Muscle layer of colon (tissue), 2 donors: ENCODE measurements around the gene ECHS1.
"Not testable (repeated sequence)": the region's sequence is repeated elsewhere in the genome, so short reads cannot be mapped to it uniquely, and the experiment has no call there.

Experiments used
- H3K27ac ChIP-seq: one replicate; pipeline ENCODE4 v1.7.0; 2013; ENCODE audit warnings: low read depth, mild to moderate bottlenecking, low read length, moderate library complexity
- H3K27me3 ChIP-seq, 2 donors: one replicate each; pipeline ENCODE4 v1.7.0; 2013; ENCODE audit warnings: low read length in 2 of 2, mild to moderate bottlenecking in 2 of 2; ENCODE audit not compliant: insufficient read depth in 2 of 2, control insufficient read depth in 1 of 2
- H3K36me3 ChIP-seq: one replicate; pipeline ENCODE4 v1.7.0; 2013; ENCODE audit warnings: mild to moderate bottlenecking, low read length; ENCODE audit not compliant: insufficient read depth
- H3K4me1 ChIP-seq: one replicate; pipeline ENCODE4 v1.7.0; 2013; ENCODE audit warnings: mild to moderate bottlenecking, low read length; ENCODE audit not compliant: insufficient read depth
- H3K4me3 ChIP-seq, 2 donors: one replicate each; pipeline ENCODE4 v1.7.0; 2013; ENCODE audit warnings: low read length in 2 of 2, low read depth in 1 of 2, mild to moderate bottlenecking in 1 of 2, moderate library complexity in 1 of 2
- H3K9ac ChIP-seq: one replicate; pipeline ENCODE4 v1.7.0; 2013; ENCODE audit warnings: low read length
- H3K9me3 ChIP-seq: one replicate; pipeline ENCODE4 v1.7.0; 2013; ENCODE audit warnings: mild to moderate bottlenecking, low read length
- donor health status: abdominal sarcoma.
- donor health status: Adenocarcinoma of cecum.

Gene ECHS1

DNA sequence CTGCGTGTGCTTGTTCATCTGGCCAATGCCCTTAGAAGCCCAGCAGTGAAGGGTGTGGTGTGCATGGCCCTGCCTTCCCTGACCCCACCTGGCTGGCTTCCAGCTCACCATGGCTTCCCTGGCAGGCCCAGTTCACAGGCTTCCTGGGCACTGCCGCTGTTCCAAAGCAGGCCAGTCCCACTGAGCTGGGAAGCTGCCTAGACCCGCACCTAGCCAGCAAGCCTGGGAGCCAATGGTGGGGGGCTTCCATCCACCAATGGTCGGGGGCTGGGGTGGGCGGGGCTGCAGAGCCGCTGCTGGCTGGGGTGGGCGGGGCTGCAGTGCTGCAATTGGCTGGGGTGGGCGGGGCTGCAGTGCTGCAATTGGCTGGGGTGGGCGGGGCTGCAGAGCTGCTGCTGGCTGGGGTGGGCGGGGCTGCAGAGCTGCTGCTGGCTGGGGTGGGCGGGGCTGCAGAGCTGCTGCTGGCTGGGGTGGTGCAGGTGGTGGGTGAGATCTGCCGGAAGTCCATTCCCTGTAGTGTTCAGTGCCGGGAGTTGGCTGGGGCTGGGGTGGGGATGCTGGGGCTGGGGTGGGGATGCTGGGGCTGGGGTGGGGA is 48.9 kb downstream of the ECHS1 start:
- Histone ChIP-seq H3K27ac (no peak overlapping the region), H3K4me3 (no peak overlapping the region)

DNA sequence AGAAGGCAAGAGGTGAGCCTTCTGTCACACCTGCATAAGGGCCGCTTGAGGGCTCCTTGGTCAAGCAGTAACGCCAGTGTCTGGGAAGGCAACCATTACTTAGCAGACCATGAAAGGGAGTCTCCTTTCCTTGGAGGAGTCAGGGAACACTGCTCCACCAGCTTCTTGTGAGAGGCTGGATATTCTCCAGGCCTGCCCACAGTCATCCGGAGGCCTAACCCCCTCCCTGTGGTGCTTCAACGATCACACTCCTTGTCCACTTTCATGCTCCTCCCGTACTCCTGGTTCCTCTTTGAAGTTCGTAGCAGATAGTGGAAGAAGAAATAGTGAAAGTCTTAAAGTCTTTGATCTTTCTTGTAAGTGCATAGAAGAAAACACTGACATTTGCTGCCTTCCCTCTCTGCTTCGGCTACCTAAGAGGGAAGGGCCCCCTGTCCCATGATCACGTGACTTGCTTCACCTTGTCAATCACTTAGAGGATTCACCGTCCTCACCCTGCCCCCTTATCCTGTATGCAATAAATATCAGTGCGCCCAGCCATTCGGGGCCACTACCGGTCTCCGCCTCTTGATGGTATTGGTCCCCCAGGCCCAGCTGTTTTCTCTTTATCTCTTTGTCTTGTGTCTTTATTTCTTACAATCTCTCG is 51.0 kb downstream of the ECHS1 start:
- H3K27me3 ChIP-seq, result peaks cover 13 to 39% of the 10 kb centered on the region in 2 donors
- not testable (repeated sequence) for H3K9me3 ChIP-seq, H3K9ac ChIP-seq, H3K36me3 ChIP-seq, H3K4me3 ChIP-seq, H3K4me1 ChIP-seq, H3K27ac ChIP-seq

More for the DNA sequence above, 48.9 kb downstream of the ECHS1 start:
- H3K9me3 ChIP-seq, result no peaks in the 10 kb centered on the region
- no peaks in the 10 kb centered on the region for H3K36me3 ChIP-seq
- peaks cover 33 to 51% of the 10 kb centered on the region in 2 donors for H3K27me3 ChIP-seq
- no peak overlapping the region for H3K9ac ChIP-seq
- H3K4me1 ChIP-seq, result peaks cover 6% of the 10 kb centered on the region

DNA sequence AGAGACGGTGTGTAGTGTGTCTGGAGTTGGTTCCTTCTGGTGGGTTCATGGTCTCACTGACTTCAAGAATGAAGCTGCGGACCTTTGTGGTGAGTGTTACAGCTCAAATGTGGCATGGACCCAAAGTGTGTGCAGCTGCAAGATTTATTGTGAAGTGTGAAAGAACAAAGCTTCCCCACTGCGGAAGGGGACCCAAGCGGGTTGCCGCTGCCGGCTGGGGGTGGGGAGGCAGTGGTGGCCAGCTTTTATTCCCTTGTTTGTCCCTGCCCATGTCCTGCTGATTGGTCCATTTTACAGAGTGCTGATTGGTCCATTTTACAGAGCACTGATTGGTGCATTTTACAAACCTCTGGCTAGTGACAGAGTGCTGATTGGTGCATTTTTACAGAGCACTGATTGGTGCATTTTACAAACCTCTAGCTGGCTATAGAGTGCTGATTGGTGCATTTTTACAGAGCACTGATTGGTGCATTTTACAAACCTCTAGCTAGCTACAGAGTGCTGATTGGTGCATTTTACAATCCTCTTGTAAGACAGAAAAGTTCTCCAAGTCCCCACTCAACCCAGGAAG is 52.2 kb downstream of the ECHS1 start:
- H3K9me3 ChIP-seq, H3K36me3 ChIP-seq, H3K4me1 ChIP-seq, H3K9ac ChIP-seq, H3K27ac ChIP-seq, H3K4me3 ChIP-seq: not testable (repeated sequence)
- H3K27me3 ChIP-seq, result peaks cover under 1 to 26% of the 10 kb centered on the region in 2 donors

DNA sequence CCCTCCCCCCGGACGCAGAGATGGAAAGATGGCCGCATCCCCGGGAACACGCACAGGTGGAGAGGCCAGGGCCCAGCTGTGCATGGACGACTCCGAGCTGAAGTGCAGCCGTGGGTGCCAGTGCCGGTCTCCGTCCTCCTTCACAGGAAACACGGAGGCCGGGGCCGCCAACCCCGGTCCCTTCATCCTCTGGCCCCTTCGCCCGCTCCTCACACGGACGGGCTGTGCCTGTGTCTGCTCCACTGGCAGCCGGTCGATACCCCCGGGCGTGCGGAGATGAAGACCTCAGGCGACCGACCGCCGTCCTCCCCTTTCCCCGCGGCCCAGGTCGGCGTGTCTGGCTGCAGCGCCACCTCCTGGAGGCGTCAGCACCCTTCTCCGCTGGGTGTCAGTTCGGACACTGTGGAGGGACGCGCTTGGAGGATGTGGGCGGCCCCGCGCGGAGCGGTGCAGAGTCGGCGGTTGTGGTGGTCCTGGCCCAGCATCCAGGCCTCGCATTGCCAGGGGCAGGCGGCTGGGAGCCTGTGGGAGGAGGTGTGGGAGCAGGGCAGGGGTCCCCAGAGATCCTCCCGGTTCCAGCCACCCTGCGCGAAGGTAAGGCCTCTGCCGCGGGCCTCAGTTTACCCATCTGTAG is 54.5 kb downstream of the ECHS1 start:
- no peak overlapping the region for H3K27ac ChIP-seq
- H3K4me3 ChIP-seq, result no peak overlapping the region

DNA sequence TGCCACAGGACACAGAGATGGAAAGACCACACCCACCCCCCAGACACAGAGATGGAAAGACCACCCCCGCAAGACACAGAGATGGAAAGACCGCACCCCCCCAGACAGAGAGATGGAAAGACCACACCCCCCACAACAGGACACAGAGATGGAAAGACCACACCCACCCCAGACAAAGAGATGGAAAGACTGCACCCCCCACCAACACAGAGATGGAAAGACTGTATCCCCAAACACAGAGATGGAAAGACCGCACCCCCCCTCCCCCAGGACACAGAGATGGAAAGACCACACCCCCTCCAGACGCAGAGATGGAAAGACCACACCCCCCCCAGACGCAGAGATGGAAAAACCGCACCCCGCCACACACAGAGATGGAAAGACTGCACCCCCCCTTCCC is 56.4 kb downstream of the ECHS1 start:
- no peak overlapping the region for H3K4me3 ChIP-seq
- H3K9me3 ChIP-seq, result no peaks in the 10 kb centered on the region
- H3K27me3 ChIP-seq, result peaks cover 0 to 13% of the 10 kb centered on the region in 2 donors
- H3K4me1 ChIP-seq, result no peaks in the 10 kb centered on the region
- H3K27ac ChIP-seq, result no peak overlapping the region
- peaks cover 12% of the 10 kb centered on the region for H3K36me3 ChIP-seq
- no peak overlapping the region for H3K9ac ChIP-seq

More for the DNA sequence above, 54.5 kb downstream of the ECHS1 start:
- no peaks in the 10 kb centered on the region for H3K36me3 ChIP-seq
- no peaks in the 10 kb centered on the region for H3K4me1 ChIP-seq
- no peak overlapping the region for H3K9ac ChIP-seq
- no peaks in the 10 kb centered on the region for H3K9me3 ChIP-seq
- peaks cover 0 to 13% of the 10 kb centered on the region in 2 donors for H3K27me3 ChIP-seq

DNA sequence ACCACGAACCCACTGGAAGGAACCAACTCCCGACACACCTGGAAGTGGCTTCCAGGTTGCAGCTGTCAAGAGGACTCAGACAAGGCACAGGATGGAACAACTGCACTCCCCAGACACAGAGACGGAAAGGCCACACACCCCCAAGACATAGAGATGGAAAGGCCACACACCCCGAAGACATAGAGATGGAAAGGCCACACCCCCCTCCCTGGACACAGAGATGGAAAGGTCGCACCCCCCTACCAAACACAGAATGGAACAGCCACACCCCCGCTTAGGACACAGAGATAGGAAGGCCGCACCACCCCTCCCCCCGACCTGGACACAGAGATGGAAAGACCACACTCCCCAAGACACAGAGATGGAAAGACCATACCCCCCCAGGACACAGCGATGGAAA is 56.9 kb downstream of the ECHS1 start:
- Histone ChIP-seq H3K9me3 (no peaks in the 10 kb centered on the region), H3K36me3 (peaks cover 15% of the 10 kb centered on the region), H3K27me3 (peaks cover 0 to 13% of the 10 kb centered on the region in 2 donors), H3K4me3 (no peak overlapping the region), H3K27ac (no peak overlapping the region), H3K9ac (no peak overlapping the region), H3K4me1 (no peaks in the 10 kb centered on the region)

DNA sequence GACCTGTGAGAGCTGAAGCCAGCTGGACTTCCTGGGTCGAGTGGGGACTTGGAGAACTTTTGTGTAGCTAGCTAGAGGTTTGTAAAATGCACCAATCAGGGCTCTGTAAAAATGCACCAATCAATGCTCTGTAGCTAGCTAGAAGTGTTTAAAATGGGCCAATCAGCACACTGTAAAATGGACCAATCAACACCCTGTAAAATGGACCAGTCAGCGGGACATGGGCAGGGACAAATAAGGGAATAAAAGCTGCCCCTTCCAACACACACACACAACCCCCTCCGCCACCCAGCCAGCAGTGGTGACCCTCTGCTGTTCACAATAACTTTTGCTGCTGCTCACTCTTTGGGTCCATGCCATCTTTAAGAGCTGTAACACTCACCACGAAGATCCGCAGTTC is 57.3 kb downstream of the ECHS1 start:
- Histone ChIP-seq H3K9ac (no peak overlapping the region), H3K4me1 (no peaks in the 10 kb centered on the region), H3K4me3 (no peak overlapping the region), H3K27me3 (peaks cover 0 to 13% of the 10 kb centered on the region in 2 donors), H3K36me3 (peaks cover 15% of the 10 kb centered on the region), H3K9me3 (no peaks in the 10 kb centered on the region), H3K27ac (no peak overlapping the region)

DNA sequence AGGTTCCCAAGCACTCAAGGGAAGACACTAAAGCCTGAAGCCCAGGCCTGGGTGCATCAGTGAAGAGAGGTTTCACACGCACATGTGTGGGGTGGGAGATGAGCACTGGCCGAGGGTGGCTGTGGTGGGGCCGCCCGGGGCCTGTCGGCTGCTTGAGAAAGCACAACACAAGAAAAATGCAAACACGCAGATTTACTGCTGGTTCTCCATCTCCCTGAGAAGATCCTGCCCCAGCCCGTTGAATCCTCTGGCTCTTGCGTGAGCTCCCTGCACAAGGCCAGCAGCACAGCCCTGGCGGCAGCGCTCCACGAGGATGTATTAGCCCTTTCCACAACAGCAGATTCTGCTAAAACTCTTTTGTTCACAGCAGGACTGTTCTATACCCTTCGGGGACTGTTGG is 58.2 kb downstream of the ECHS1 start:
- no peak overlapping the region for H3K9ac ChIP-seq
- no peak overlapping the region for H3K4me3 ChIP-seq
- H3K4me1 ChIP-seq, result no peaks in the 10 kb centered on the region
- H3K27ac ChIP-seq, result no peak overlapping the region
- peaks cover 24% of the 10 kb centered on the region for H3K36me3 ChIP-seq
- H3K9me3 ChIP-seq, result no peaks in the 10 kb centered on the region
- peaks cover 0 to 13% of the 10 kb centered on the region in 2 donors for H3K27me3 ChIP-seq

DNA sequence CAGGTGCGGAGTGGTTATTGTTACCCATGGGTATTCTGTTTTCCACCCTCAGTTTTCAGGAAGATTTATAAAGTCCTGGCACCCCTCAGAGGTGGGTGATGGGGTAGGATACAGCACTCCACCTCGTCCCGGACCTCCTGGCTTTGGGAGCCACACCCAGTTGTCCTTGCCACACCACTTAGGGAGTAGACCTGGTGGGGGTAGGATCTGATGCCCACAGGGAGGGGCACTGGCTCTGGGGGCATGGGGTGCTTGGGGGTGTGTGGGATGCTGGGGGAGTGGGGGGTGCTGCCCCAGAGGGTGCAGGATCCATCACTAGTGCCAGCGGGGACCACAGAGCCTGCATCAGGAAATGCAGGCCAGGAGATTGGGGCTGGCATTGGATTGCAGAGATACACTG is 60.0 kb downstream of the ECHS1 start:
- Histone ChIP-seq H3K9ac (no peak overlapping the region), H3K36me3 (peaks cover 30% of the 10 kb centered on the region), H3K4me1 (no peaks in the 10 kb centered on the region), H3K9me3 (no peaks in the 10 kb centered on the region), H3K27ac (no peak overlapping the region), H3K4me3 (no peak overlapping the region), H3K27me3 (no peaks in the 10 kb centered on the region)

DNA sequence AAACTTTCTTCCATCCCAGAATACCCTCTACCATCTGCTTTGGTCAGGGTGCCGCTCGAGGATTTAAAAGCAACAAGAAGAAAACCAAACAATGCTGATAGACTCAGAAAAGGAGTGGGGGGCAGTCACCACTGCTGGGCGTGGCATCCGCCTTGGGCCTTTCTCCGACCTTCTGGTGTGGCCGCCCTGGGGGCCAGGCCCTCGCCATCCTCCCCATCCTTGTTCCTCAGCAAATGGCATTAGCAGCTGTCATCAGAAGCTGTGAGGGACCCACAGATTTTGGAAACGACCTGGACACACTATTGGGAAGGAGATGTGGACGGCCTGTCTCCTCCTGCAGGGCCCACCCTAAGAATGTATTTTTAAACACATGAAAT is 60.4 kb downstream of the ECHS1 start:
- peaks cover 30% of the 10 kb centered on the region for H3K36me3 ChIP-seq
- no peak overlapping the region for H3K4me3 ChIP-seq
- peaks cover 2% of the 10 kb centered on the region for H3K4me1 ChIP-seq
- no peak overlapping the region for H3K9ac ChIP-seq
- H3K27me3 ChIP-seq, result no peaks in the 10 kb centered on the region
- no peak overlapping the region for H3K27ac ChIP-seq
- H3K9me3 ChIP-seq, result no peaks in the 10 kb centered on the region
